ENCODE results near the gene CDS2. TPM values are rescaled to one million over a fixed set of nuclear protein-coding genes. Genes with fewer than 3 reads are reported as not detected.

The CDS2 gene
- total and polyA plus RNA-seq, 2 of the 13 experiments (the other 11 are each of a cell fraction or from before 2014, with no cell fraction given): 81.3 to 153 TPM

- TF ChIP-seq AHDC1 (CRISPR knock-in tag; IDR thresholded peaks at IDR 0.05; ENCODE audit: borderline replicate concordance): no peak
- TF ChIP-seq ZNF580 (CRISPR knock-in tag; IDR thresholded peaks at IDR 0.05; ENCODE audit: borderline replicate concordance, low read depth): no peak
- TF ChIP-seq SMARCE1 (IDR thresholded peaks at IDR 0.05; ENCODE audit: borderline replicate concordance): no peak
- TF ChIP-seq ZBTB10 (CRISPR knock-in tag; IDR thresholded peaks at IDR 0.05; ENCODE audit: borderline replicate concordance): no peak
- no peak for TF ChIP-seq FOXA3 (CRISPR knock-in tag; IDR thresholded peaks at IDR 0.05)
- peak; percentile 53; the same call in 1 of the 2 replicates for TF ChIP-seq ZNF614 (CRISPR knock-in tag; IDR thresholded peaks at IDR 0.05; ENCODE audit: borderline replicate concordance)
- TF ChIP-seq ZNF788 (CRISPR knock-in tag; IDR thresholded peaks at IDR 0.05; ENCODE audit: borderline replicate concordance): 0 out of 2 replicates have a peak, but pooled peaks have one; percentile 22
- TF ChIP-seq IRF2 (CRISPR knock-in tag; IDR thresholded peaks at IDR 0.05): peak; percentile 85
- no peak; the same call in none of the 2 replicates for TF ChIP-seq KMT2B (CRISPR knock-in tag; IDR thresholded peaks at IDR 0.05)
- no peak for TF ChIP-seq ZFP1 (CRISPR knock-in tag; IDR thresholded peaks at IDR 0.05)
- TF ChIP-seq ZNF17 (CRISPR knock-in tag; IDR thresholded peaks at IDR 0.05): no peak
- TF ChIP-seq ZFAT (CRISPR knock-in tag; conservative IDR thresholded peaks at IDR 0.05): no peak
- TF ChIP-seq NR1H2 (CRISPR knock-in tag; IDR thresholded peaks at IDR 0.05; ENCODE audit: borderline replicate concordance, low read depth): no peak
- TF ChIP-seq XRCC5 (optimal IDR thresholded peaks at IDR 0.05; ENCODE audit: low read length): no peak
- no peak; the same call in 1 of the 2 replicates for TF ChIP-seq ZSCAN29 (CRISPR knock-in tag; conservative IDR thresholded peaks at IDR 0.05)
- TF ChIP-seq NR2F1 (CRISPR knock-in tag; IDR thresholded peaks at IDR 0.05): no peak
- TF ChIP-seq ZNF737 (CRISPR knock-in tag; IDR thresholded peaks at IDR 0.05; ENCODE audit: borderline replicate concordance): no peak
- no peak for TF ChIP-seq SAFB2 (CRISPR knock-in tag; IDR thresholded peaks at IDR 0.05; ENCODE audit: borderline replicate concordance, low read depth)
- TF ChIP-seq PRMT3 (CRISPR knock-in tag; IDR thresholded peaks at IDR 0.05; ENCODE audit: borderline replicate concordance, low read depth): no peak
- TF ChIP-seq GATAD1 (CRISPR knock-in tag; IDR thresholded peaks at IDR 0.05): peak; percentile 42; the same call in 1 of the 2 replicates
- TF ChIP-seq SRSF1 (optimal IDR thresholded peaks at IDR 0.05; ENCODE audit: low read depth, low read length): no peak
These were observed 48.3 kb upstream of the CDS2 start (continued) for GRCh38 chr20:5078399-5078958.

All from HepG2 (cell line).